Endodermal cell (in vitro differentiated cells): Measurements from ENCODE around the gene MYL12B. TPM values are rescaled to one million over a fixed set of nuclear protein-coding genes. Genes with fewer than 3 reads are reported as not detected.

Experiments
- DNase-seq: peaks from one replicate; pipeline ENCODE4 v3.0.0-alpha.2; 2017
- H3K27ac ChIP-seq: 2 replicates; pipeline ENCODE4 v1.5.1; 2013; ENCODE audit warnings: mild to moderate bottlenecking, low read depth, low read length, moderate library complexity
- H3K27me3 ChIP-seq: 2 replicates; pipeline ENCODE4 v1.6.1; 2013; ENCODE audit warnings: mild to moderate bottlenecking, low read length, moderate library complexity; ENCODE audit not compliant: insufficient read depth, control insufficient read depth, poor library complexity, severe bottlenecking
- H3K36me3 ChIP-seq: 2 replicates; pipeline ENCODE4 v1.7.0; 2013; ENCODE audit warnings: mild to moderate bottlenecking, low read length, moderate library complexity; ENCODE audit not compliant: control insufficient read depth, insufficient read depth
- H3K4me1 ChIP-seq: one replicate; pipeline ENCODE4 v1.7.0; 2013; ENCODE audit warnings: low read length; ENCODE audit not compliant: control insufficient read depth, insufficient read depth
- H3K4me3 ChIP-seq: 2 replicates; pipeline ENCODE4 v1.5.1; 2013; ENCODE audit warnings: mild to moderate bottlenecking, low read length, moderate library complexity
- H3K9ac ChIP-seq: 2 replicates; pipeline ENCODE4 v1.6.1; 2013; ENCODE audit warnings: mild to moderate bottlenecking, low read length, moderate library complexity; ENCODE audit not compliant: poor library complexity, severe bottlenecking; ENCODE audit errors: extremely low read depth
- H3K9me3 ChIP-seq: 2 replicates; pipeline ENCODE4 v1.6.1; 2013; ENCODE audit warnings: mild to moderate bottlenecking, low read length, moderate library complexity; ENCODE audit not compliant: control insufficient read depth
- H3K27ac Mint-ChIP-seq: 2 replicates; pipeline ENCODE4 v1.8.0; 2020; ENCODE audit warnings: mixed read lengths
- H3K27me3 Mint-ChIP-seq: 2 replicates; pipeline ENCODE4 v1.8.0; 2021; ENCODE audit warnings: mild to moderate bottlenecking, mixed read lengths; ENCODE audit not compliant: insufficient read depth
- H3K36me3 Mint-ChIP-seq: 2 replicates; pipeline ENCODE4 v1.8.0; 2020; ENCODE audit warnings: low read depth, mixed read lengths
- H3K4me1 Mint-ChIP-seq: 2 replicates; pipeline ENCODE4 v1.8.0; 2020; ENCODE audit warnings: mixed read lengths
- H3K4me3 Mint-ChIP-seq: 2 replicates; pipeline ENCODE4 v1.8.0; 2020; ENCODE audit warnings: mild to moderate bottlenecking, moderate library complexity, mixed read lengths
- H3K9me3 Mint-ChIP-seq: 2 replicates; pipeline ENCODE4 v1.8.0; 2020; ENCODE audit warnings: mild to moderate bottlenecking, mixed read lengths
- WGBS, 2 experiments: methylation state at CpG; one replicate each; pipeline versions ENCODE4 v1.1.5 to v1.1.7; 2013; ENCODE audit warnings: missing lambda C conversion rate in 2 of 2, mixed read lengths in 1 of 2; ENCODE audit not compliant: insufficient coverage in 1 of 2, insufficient read length in 1 of 2; 5-methylcytosine and 5-hydroxymethylcytosine counted together
- total RNA-seq, 2 donors: library from RNA; stranded (reverse); fragmentation: NEBNext Ultra II Directional in 1 of 2; extraction: Animal tissue kit (Norgen Biotek cat#: 25700) in 1 of 2; gene quantifications; 2 replicates in 1 of 2; 3 replicates in 1 of 2; pipeline ENCODE4 v1.2.1, GENCODE V29; 2021
- TF ChIP-seq, protein P1 (sequence below): fragments of 200-600 bp; sonication (generic); conservative IDR thresholded peaks from 2 replicates; pipeline ENCODE4 v1.5.0; 2021; ENCODE audit warnings: antibody characterized with exemption, mild to moderate bottlenecking

MYL12B gene
- total RNA-seq, 2 donors from 2014 or later = 190 to 198 TPM

DNA sequence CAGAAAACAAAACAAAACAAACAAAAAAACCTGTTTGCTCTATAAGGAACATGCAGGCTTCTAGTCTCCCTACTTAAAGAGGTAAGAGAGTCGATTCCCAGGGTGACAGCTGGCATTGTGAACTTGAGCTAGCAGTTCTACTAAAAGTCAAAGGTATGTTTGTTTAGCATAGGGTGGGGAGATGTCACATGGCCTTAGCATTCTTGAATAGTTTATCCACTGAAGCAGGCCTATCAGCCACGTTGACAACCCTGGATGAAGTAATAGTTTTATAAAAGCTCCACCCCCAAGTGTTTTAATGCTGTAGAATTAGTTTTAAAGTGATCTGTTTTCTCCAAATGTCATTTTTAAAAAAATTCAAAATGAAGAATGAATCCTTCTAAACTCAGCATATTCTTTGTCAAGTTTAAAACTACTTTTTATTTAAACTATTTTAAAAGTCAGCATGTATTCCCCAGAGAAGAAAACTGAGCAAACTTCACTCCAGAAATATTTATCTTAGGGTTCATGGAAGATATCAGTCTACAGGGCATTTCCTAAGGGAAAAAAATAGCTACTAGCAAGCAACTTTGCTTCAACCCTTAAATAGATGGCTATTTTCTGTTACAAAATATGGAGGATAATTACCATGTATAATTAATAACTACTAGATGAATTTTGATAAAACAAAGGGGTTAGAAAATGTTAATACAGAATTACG is 43.8 kb upstream of the MYL12B start:
- peak overlapping the region; percentile 34 for H3K9ac ChIP-seq
- 59% methylated on average over 2 of the region's 3 CpGs; no CpG with 5 or more reads in 1 of the 2 experiments for WGBS, 2 experiments
- H3K27ac Mint-ChIP-seq = no peak overlapping the region
- DNase-seq = peak; percentile 59
- TF ChIP-seq, protein P1, sequence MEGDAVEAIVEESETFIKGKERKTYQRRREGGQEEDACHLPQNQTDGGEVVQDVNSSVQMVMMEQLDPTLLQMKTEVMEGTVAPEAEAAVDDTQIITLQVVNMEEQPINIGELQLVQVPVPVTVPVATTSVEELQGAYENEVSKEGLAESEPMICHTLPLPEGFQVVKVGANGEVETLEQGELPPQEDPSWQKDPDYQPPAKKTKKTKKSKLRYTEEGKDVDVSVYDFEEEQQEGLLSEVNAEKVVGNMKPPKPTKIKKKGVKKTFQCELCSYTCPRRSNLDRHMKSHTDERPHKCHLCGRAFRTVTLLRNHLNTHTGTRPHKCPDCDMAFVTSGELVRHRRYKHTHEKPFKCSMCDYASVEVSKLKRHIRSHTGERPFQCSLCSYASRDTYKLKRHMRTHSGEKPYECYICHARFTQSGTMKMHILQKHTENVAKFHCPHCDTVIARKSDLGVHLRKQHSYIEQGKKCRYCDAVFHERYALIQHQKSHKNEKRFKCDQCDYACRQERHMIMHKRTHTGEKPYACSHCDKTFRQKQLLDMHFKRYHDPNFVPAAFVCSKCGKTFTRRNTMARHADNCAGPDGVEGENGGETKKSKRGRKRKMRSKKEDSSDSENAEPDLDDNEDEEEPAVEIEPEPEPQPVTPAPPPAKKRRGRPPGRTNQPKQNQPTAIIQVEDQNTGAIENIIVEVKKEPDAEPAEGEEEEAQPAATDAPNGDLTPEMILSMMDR = no peak
- H3K27me3 ChIP-seq = no peaks in the 10 kb centered on the region
- peaks cover 27% of the 10 kb centered on the region for H3K4me1 ChIP-seq
- H3K4me3 ChIP-seq = peak overlapping the region; percentile 43
- no peak overlapping the region for H3K27ac ChIP-seq
- H3K4me3 Mint-ChIP-seq = no peak overlapping the region
- H3K4me1 Mint-ChIP-seq = peaks cover 46% of the 10 kb centered on the region
- H3K27me3 Mint-ChIP-seq = no peaks in the 10 kb centered on the region
- peaks cover 16% of the 10 kb centered on the region for H3K9me3 ChIP-seq
- no peaks in the 10 kb centered on the region for H3K36me3 Mint-ChIP-seq
- no peaks in the 10 kb centered on the region for H3K9me3 Mint-ChIP-seq
- H3K36me3 ChIP-seq = no peaks in the 10 kb centered on the region

- Mint-ChIP-seq H3K36me3 (no peaks in the 10 kb centered on the region), H3K9me3 (no peaks in the 10 kb centered on the region), H3K4me3 (no peak overlapping the region), H3K4me1 (peaks cover 39% of the 10 kb centered on the region), H3K27ac (no peak overlapping the region), H3K27me3 (no peaks in the 10 kb centered on the region)
- peak overlapping the region; percentile 34 for H3K9ac ChIP-seq
- H3K27me3 ChIP-seq = no peaks in the 10 kb centered on the region
- H3K4me1 ChIP-seq = peaks cover 23% of the 10 kb centered on the region
- TF ChIP-seq, protein P1 = no peak
- peaks cover 16% of the 10 kb centered on the region for H3K9me3 ChIP-seq
- H3K27ac ChIP-seq = no peak overlapping the region
- 53% methylated on average over 2 of the region's 2 CpGs; no CpG with 5 or more reads in 1 of the 2 experiments for WGBS, 2 experiments
- no peaks in the 10 kb centered on the region for H3K36me3 ChIP-seq
- peak overlapping the region; percentile 43 for H3K4me3 ChIP-seq
- DNase-seq = no peak
These were observed 43.1 kb upstream of the MYL12B start for GRCh38 chr18:3218819-3219218.

DNA sequence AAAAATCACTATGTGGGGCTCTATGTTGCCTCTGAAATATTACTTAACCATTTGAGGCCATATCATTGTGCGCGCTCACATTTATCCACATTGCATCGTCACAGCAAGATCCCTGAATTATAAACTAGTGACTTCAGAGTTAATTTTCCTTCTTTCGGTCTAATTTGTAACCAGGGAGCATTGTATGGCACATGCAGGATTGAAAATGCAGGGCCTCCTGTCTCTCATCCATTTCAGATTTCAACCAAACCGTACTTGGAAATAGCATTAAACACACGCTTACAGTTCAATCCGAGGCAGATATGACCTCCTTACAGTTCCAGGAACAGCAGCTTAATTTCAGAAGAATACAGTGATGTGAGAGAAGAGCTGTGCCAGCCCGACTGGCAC is 42.7 kb upstream of the MYL12B start:
- Mint-ChIP-seq H3K27ac (no peak overlapping the region), H3K9me3 (no peaks in the 10 kb centered on the region), H3K4me3 (no peak overlapping the region), H3K36me3 (no peaks in the 10 kb centered on the region), H3K4me1 (peaks cover 38% of the 10 kb centered on the region), H3K27me3 (no peaks in the 10 kb centered on the region)
- TF ChIP-seq, protein P1 = no peak
- no peaks in the 10 kb centered on the region for H3K36me3 ChIP-seq
- no peak for DNase-seq
- no peaks in the 10 kb centered on the region for H3K27me3 ChIP-seq
- no peak overlapping the region for H3K27ac ChIP-seq
- peaks cover 16% of the 10 kb centered on the region for H3K9me3 ChIP-seq
- H3K9ac ChIP-seq = peak overlapping the region; percentile 34
- no peak overlapping the region for H3K4me3 ChIP-seq
- 86 to 94% methylated on average over 8 of the region's 8 CpGs for WGBS, 2 experiments
- H3K4me1 ChIP-seq = peaks cover 23% of the 10 kb centered on the region
